HepG2 (cell line): Measurements from ENCODE around the gene TMEM14C. TPM values are rescaled to one million over a fixed set of nuclear protein-coding genes. Genes with fewer than 3 reads are reported as not detected.

ENCODE experiments used
- ARID2 ChIP-seq: sonication (generic); formaldehyde crosslinking; IDR thresholded peaks from 2 replicates; pipeline ENCODE4 v1.8.1; 2022; ENCODE audit warnings: mild to moderate bottlenecking, missing genetic modification reagents, borderline replicate concordance
- CC2D1A ChIP-seq: sonication (generic); formaldehyde crosslinking; IDR thresholded peaks from 2 replicates; pipeline ENCODE4 v1.8.1; 2023; ENCODE audit warnings: mild to moderate bottlenecking, missing genetic modification reagents
- ELF3 ChIP-seq: IDR thresholded peaks from 2 replicates; pipeline ENCODE4 v1.6.1; 2016; ENCODE audit warnings: missing genetic modification reagents, missing compliant biosample characterization
- ETV6 ChIP-seq: sonication (generic); formaldehyde crosslinking; conservative IDR thresholded peaks from 2 replicates; pipeline ENCODE4 v1.4.0; 2020; ENCODE audit warnings: missing genetic modification reagents
- HNF4A ChIP-seq: sonication (generic); formaldehyde crosslinking; IDR thresholded peaks from 2 replicates; pipeline ENCODE4 v1.4.0; 2020; ENCODE audit warnings: missing genetic modification reagents
- HOXA9 ChIP-seq: sonication (generic); formaldehyde crosslinking; IDR thresholded peaks from 2 replicates; pipeline ENCODE4 v1.8.1; 2022; ENCODE audit warnings: missing genetic modification reagents, mild to moderate bottlenecking, moderate library complexity, borderline replicate concordance
- JDP2 ChIP-seq: sonication (generic); formaldehyde crosslinking; IDR thresholded peaks from 2 replicates; pipeline ENCODE4 v1.8.1; 2022; ENCODE audit warnings: missing genetic modification reagents, borderline replicate concordance
- RBM39 ChIP-seq: fragments of 200-400 bp; formaldehyde crosslinking; IDR thresholded peaks from one replicate; pipeline ENCODE4 v1.6.1; 2018; ENCODE audit warnings: antibody characterized with exemption, mild to moderate bottlenecking, low read depth, low read length; ENCODE audit not compliant: poor library complexity, severe bottlenecking
- SALL2 ChIP-seq: sonication (generic); formaldehyde crosslinking; IDR thresholded peaks from 2 replicates; pipeline ENCODE4 v1.8.1; 2023; ENCODE audit warnings: mild to moderate bottlenecking, missing genetic modification reagents, inconsistent platforms
- SOX6 ChIP-seq, 2 experiments: fragments of 450-650 bp in 1 of 2; sonication (generic) in 1 of 2; formaldehyde crosslinking in 1 of 2; IDR thresholded peaks; 2 replicates each; pipeline versions ENCODE4 v1.4.0 to v1.6.1; 2017 to 2020; ENCODE audit warnings: antibody characterized with exemption in 1 of 2, mild to moderate bottlenecking in 1 of 2, missing genetic modification reagents in 1 of 2
- ZBTB43 ChIP-seq: sonication (generic); formaldehyde crosslinking; conservative IDR thresholded peaks from 2 replicates; pipeline ENCODE4 v1.4.0; 2020; ENCODE audit warnings: missing genetic modification reagents
- ZKSCAN1 ChIP-seq: fragments of 150-350 bp; IDR thresholded peaks from 2 replicates; pipeline ENCODE4 v1.6.1; 2014; ENCODE audit warnings: low read length
- ZNF33A ChIP-seq: sonication (generic); formaldehyde crosslinking; IDR thresholded peaks from 2 replicates; pipeline ENCODE4 v1.5.1; 2020; ENCODE audit warnings: missing genetic modification reagents, mild to moderate bottlenecking, moderate library complexity, borderline replicate concordance
- ZNF557 ChIP-seq: sonication (generic); formaldehyde crosslinking; IDR thresholded peaks from 2 replicates; pipeline ENCODE4 v1.4.0; 2020; ENCODE audit warnings: missing genetic modification reagents
- ZNF883 ChIP-seq: sonication (generic); formaldehyde crosslinking; IDR thresholded peaks from 2 replicates; pipeline ENCODE4 v1.5.1; 2020; ENCODE audit warnings: mild to moderate bottlenecking, missing genetic modification reagents; ENCODE audit errors: not compliant biosample characterization
- polyA plus RNA-seq, 8 experiments: library from polyadenylated mRNA; depleted of rRNA in 3 of 8; stranded (reverse) in 7 of 8; unstranded in 1 of 8; fragments of >200 nt; fragmentation: Illumina TruSeq in 4 of 8; extraction: Trizol in 4 of 8; gene quantifications; 2 replicates each; pipeline versions ENCODE4 v1.2.1 to v1.2.3, GENCODE V29; 2011 to 2016; ENCODE audit warnings: low read depth in 4 of 8, missing spikeins in 1 of 8, mixed read lengths in 1 of 8; ENCODE audit not compliant: insufficient read depth in 1 of 8
- total RNA-seq, 5 experiments: library from RNA; depleted of rRNA; stranded (reverse); fragments of >200 nt; fragmentation: Illumina TruSeq; extraction: Trizol; gene quantifications; 2 replicates each; pipeline ENCODE4 v1.2.3, GENCODE V29; 2016; ENCODE audit warnings: low read depth in 1 of 5
- TF ChIP-seq, protein P1 (sequence below): sonication (generic); formaldehyde crosslinking; IDR thresholded peaks from 2 replicates; pipeline ENCODE4 v1.4.0; 2020; ENCODE audit warnings: missing genetic modification reagents
- TF ChIP-seq, protein P2 (sequence below): sonication (generic); formaldehyde crosslinking; IDR thresholded peaks from 2 replicates; pipeline ENCODE4 v1.5.0; 2020; ENCODE audit warnings: missing genetic modification reagents
- TF ChIP-seq, protein P3 (sequence below): sonication (generic); formaldehyde crosslinking; IDR thresholded peaks from 2 replicates; pipeline ENCODE4 v1.8.1; 2023; ENCODE audit warnings: mild to moderate bottlenecking, missing genetic modification reagents
- TF ChIP-seq, protein P4 (sequence below): sonication (generic); formaldehyde crosslinking; IDR thresholded peaks from 2 replicates; pipeline ENCODE4 v1.5.1; 2020; ENCODE audit warnings: missing genetic modification reagents, mild to moderate bottlenecking, borderline replicate concordance
- TF ChIP-seq, protein P5 (sequence below): sonication (generic); formaldehyde crosslinking; IDR thresholded peaks from 2 replicates; pipeline ENCODE4 v1.5.0; 2020; ENCODE audit warnings: mild to moderate bottlenecking, missing genetic modification reagents

TMEM14C gene
- total and polyA plus RNA-seq, 2 of the 13 experiments (the other 11 are each of a cell fraction or from before 2014, with no cell fraction given) = 184 TPM

DNA sequence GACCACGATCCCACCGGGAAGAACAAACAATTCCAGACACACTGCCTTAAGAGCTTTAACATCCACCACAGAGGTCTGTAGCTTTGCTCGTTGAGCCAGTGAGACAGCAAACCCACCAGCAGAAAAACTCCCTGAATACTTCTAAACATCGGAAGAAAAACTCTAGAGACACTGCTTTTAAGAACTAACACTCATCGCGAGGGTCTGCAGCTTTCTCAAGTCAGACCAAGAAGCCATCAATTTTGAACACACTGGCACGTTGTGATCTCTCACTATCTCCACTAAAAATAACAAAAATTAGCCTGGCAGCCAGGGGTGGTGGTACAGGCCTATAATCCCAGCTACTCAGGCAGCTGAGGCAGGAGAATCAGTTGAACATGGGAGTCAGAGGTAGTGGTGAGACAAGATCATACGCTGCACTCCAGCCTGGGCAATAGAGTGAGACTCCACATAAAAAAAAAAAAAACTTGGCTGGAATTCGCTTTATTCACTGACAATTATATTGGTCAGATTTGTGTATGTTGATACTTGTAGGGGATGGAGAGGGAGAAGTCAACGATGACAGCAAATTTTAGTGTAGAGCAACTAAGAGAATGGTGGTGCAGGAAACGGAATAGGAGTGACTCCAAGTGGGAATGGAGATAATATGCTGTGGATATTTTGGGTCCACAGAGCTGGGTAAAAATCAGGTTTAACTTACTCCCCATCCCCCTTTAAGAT, 860 bp upstream of the TMEM14C start (continued):
- TF ChIP-seq, protein P1, sequence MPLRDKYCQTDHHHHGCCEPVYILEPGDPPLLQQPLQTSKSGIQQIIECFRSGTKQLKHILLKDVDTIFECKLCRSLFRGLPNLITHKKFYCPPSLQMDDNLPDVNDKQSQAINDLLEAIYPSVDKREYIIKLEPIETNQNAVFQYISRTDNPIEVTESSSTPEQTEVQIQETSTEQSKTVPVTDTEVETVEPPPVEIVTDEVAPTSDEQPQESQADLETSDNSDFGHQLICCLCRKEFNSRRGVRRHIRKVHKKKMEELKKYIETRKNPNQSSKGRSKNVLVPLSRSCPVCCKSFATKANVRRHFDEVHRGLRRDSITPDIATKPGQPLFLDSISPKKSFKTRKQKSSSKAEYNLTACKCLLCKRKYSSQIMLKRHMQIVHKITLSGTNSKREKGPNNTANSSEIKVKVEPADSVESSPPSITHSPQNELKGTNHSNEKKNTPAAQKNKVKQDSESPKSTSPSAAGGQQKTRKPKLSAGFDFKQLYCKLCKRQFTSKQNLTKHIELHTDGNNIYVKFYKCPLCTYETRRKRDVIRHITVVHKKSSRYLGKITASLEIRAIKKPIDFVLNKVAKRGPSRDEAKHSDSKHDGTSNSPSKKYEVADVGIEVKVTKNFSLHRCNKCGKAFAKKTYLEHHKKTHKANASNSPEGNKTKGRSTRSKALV (CRISPR knock-in tag) = peak; percentile 15; the same call in 1 of the 2 replicates
- TF ChIP-seq ZBTB43 (CRISPR knock-in tag) (no peak), ZNF33A (CRISPR knock-in tag) (no peak), ZNF557 (0 out of 2 replicates have a peak, but pooled peaks have one; percentile 11), HOXA9 (CRISPR knock-in tag) (no peak), SALL2 (CRISPR knock-in tag) (0 out of 2 replicates have a peak, but pooled peaks have one; percentile 38), ELF3 (CRISPR knock-in tag) (no peak), ZKSCAN1 (no peak), ZNF883 (no peak), JDP2 (CRISPR knock-in tag) (no peak), SOX6 (IDR thresholded peaks at IDR 0.05) (no peak), SOX6 (CRISPR knock-in tag; IDR thresholded peaks at IDR 0.05) (no peak), RBM39 (no peak), CC2D1A (no peak), ARID2 (0 out of 2 replicates have a peak, but pooled peaks have one; percentile 17), HNF4A (CRISPR knock-in tag) (no peak), ETV6 (no peak)
- TF ChIP-seq, protein P2, sequence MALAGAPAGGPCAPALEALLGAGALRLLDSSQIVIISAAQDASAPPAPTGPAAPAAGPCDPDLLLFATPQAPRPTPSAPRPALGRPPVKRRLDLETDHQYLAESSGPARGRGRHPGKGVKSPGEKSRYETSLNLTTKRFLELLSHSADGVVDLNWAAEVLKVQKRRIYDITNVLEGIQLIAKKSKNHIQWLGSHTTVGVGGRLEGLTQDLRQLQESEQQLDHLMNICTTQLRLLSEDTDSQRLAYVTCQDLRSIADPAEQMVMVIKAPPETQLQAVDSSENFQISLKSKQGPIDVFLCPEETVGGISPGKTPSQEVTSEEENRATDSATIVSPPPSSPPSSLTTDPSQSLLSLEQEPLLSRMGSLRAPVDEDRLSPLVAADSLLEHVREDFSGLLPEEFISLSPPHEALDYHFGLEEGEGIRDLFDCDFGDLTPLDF (CRISPR knock-in tag) = no peak
- TF ChIP-seq, protein P3, sequence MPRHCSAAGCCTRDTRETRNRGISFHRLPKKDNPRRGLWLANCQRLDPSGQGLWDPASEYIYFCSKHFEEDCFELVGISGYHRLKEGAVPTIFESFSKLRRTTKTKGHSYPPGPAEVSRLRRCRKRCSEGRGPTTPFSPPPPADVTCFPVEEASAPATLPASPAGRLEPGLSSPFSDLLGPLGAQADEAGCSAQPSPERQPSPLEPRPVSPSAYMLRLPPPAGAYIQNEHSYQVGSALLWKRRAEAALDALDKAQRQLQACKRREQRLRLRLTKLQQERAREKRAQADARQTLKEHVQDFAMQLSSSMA = no peak
- TF ChIP-seq, protein P4, sequence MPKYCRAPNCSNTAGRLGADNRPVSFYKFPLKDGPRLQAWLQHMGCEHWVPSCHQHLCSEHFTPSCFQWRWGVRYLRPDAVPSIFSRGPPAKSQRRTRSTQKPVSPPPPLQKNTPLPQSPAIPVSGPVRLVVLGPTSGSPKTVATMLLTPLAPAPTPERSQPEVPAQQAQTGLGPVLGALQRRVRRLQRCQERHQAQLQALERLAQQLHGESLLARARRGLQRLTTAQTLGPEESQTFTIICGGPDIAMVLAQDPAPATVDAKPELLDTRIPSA (CRISPR knock-in tag) = no peak
- TF ChIP-seq, protein P5, sequence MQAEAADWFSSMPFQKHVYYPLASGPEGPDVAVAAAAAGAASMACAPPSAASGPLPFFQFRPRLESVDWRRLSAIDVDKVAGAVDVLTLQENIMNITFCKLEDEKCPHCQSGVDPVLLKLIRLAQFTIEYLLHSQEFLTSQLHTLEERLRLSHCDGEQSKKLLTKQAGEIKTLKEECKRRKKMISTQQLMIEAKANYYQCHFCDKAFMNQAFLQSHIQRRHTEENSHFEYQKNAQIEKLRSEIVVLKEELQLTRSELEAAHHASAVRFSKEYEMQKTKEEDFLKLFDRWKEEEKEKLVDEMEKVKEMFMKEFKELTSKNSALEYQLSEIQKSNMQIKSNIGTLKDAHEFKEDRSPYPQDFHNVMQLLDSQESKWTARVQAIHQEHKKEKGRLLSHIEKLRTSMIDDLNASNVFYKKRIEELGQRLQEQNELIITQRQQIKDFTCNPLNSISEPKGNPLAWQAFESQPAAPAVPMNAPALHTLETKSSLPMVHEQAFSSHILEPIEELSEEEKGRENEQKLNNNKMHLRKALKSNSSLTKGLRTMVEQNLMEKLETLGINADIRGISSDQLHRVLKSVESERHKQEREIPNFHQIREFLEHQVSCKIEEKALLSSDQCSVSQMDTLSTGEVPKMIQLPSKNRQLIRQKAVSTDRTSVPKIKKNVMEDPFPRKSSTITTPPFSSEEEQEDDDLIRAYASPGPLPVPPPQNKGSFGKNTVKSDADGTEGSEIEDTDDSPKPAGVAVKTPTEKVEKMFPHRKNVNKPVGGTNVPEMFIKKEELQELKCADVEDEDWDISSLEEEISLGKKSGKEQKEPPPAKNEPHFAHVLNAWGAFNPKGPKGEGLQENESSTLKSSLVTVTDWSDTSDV = no peak
